K562 (cell line): ENCODE results near the gene STEAP2. TPM values are rescaled to one million over a fixed set of nuclear protein-coding genes. Genes with fewer than 3 reads are reported as not detected.

Experiments
- ATAC-seq: fragments of 200-7000 bp; cut with Tn5 transposase; 3 replicates; pipeline ENCODE4 v1.9.1; 2020; ENCODE audit warnings: moderate library complexity
- BruUV-seq: library from RNA; stranded (reverse); fragments of 400-500 nt; replicated peaks from 2 replicates; lab custom pipeline; 2021; lab: Mats Ljungman, UMichigan
- CTCF ChIA-PET: fragments of 300-600 bp; formaldehyde crosslinking; extraction: SDS; loops from one replicate; lab custom pipeline; 2021; ENCODE audit warnings: low intra/inter-chr PET ratio; lab: Yijun Ruan, JAX
- POLR2A ChIA-PET: fragments of 300-600, 350-650 bp; sonication (Branson Sonifier 250); formaldehyde crosslinking; extraction: SDS; loops from one replicate; lab custom pipeline; 2021; ENCODE audit warnings: antibody characterized with exemption, inconsistent platforms; lab: Yijun Ruan, JAX
- DNase-seq, 4 experiments: peaks; one replicate each; pipeline versions ENCODE4 v3.0.0 to v3.0.0-alpha.2; 2011 to 2018; ENCODE audit warnings: low spot score in 3 of 4, mixed read lengths in 3 of 4; ENCODE audit errors: extremely low read depth in 1 of 4
- FAIRE-seq: peaks from 2 replicates; lab custom pipeline; 2011; peaks lifted over from hg19 to GRCh38; lab: Jason Lieb, UNC
- H2AFZ ChIP-seq: 2 replicates; pipeline ENCODE4 v1.6.0; 2011; ENCODE audit warnings: low read depth, low read length, control low read depth, inconsistent platforms
- H3K27ac ChIP-seq: fragments of 200-600 bp; 3 replicates; pipeline ENCODE4 v1.8.0; 2011; ENCODE audit warnings: low read depth, mild to moderate bottlenecking, control low read depth, inconsistent platforms, low read length, moderate library complexity, mixed read lengths; ENCODE audit errors: extremely low read depth
- H3K27me3 ChIP-seq, 2 experiments: fragments of 300-600 bp in 1 of 2; 2 replicates in 1 of 2; 3 replicates in 1 of 2; pipeline versions ENCODE4 v1.6.0 to v1.8.0; 2011; ENCODE audit warnings: inconsistent platforms in 2 of 2, low read length in 2 of 2, mild to moderate bottlenecking in 1 of 2, mixed read lengths in 1 of 2, moderate library complexity in 1 of 2; ENCODE audit not compliant: control insufficient read depth in 2 of 2, insufficient read depth in 2 of 2
- H3K36me3 ChIP-seq: fragments of 300-600 bp; 3 replicates; pipeline ENCODE4 v1.8.0; 2011; ENCODE audit warnings: mild to moderate bottlenecking, low read length, inconsistent platforms; ENCODE audit not compliant: control insufficient read depth, insufficient read depth
- H3K4me1 ChIP-seq, 2 experiments: fragments of 200-600 bp in 1 of 2; replicated peaks in 1 of 2; 2 replicates in 1 of 2; 3 replicates in 1 of 2; pipeline versions ENCODE4 v1.5.1 to v1.8.0; 2011; ENCODE audit warnings: inconsistent platforms in 2 of 2, low read length in 2 of 2, mild to moderate bottlenecking in 1 of 2, mixed read lengths in 1 of 2, moderate library complexity in 1 of 2; ENCODE audit not compliant: control insufficient read depth in 2 of 2, insufficient read depth in 2 of 2
- H3K4me2 ChIP-seq: 2 replicates; pipeline ENCODE4 v1.6.1; 2011; ENCODE audit warnings: low read length, control low read depth, inconsistent platforms, mixed read lengths; ENCODE audit not compliant: insufficient read depth
- H3K4me3 ChIP-seq: fragments of 200-600 bp; sonication (generic), shearing (Covaris generic); 2 replicates; pipeline ENCODE4 v1.5.1; 2016; ENCODE audit warnings: control low read depth, inconsistent platforms
- H3K79me2 ChIP-seq: fragments of 200-600 bp; 3 replicates; pipeline ENCODE4 v1.8.0; 2011; ENCODE audit warnings: low read length, inconsistent platforms; ENCODE audit not compliant: control insufficient read depth, insufficient read depth
- H3K9ac ChIP-seq, 2 experiments: 2 replicates each; pipeline versions ENCODE4 v1.6.0 to v1.6.1; 2011; ENCODE audit warnings: low read depth in 2 of 2, low read length in 2 of 2, control low read depth in 1 of 2, inconsistent platforms in 1 of 2, mild to moderate bottlenecking in 1 of 2, mixed read lengths in 1 of 2; ENCODE audit not compliant: insufficient read depth in 1 of 2
- H3K9me1 ChIP-seq: one replicate; pipeline ENCODE4 v1.6.0; 2011; ENCODE audit warnings: inconsistent platforms, mild to moderate bottlenecking, low read length, moderate library complexity; ENCODE audit not compliant: control insufficient read depth, insufficient read depth
- H3K9me3 ChIP-seq: replicated peaks from 2 replicates; pipeline ENCODE4 v1.5.1; 2011; ENCODE audit warnings: low read depth, low read length, inconsistent platforms; ENCODE audit not compliant: control insufficient read depth, insufficient read depth
- H4K20me1 ChIP-seq: replicated peaks from 2 replicates; pipeline ENCODE4 v1.6.1; 2011; ENCODE audit warnings: low read length, inconsistent platforms, mixed read lengths; ENCODE audit not compliant: control insufficient read depth, insufficient read depth
- FOXP1 ChIP-seq: sonication (generic); formaldehyde crosslinking; IDR thresholded peaks from 2 replicates; pipeline ENCODE4 v1.8.0; 2022; ENCODE audit warnings: mild to moderate bottlenecking, missing genetic modification reagents
- GATAD2A ChIP-seq: fragments of 450-650 bp; IDR thresholded peaks from 2 replicates; pipeline ENCODE4 v1.6.1; 2017
- HMGN3 ChIP-seq: IDR thresholded peaks from 2 replicates; pipeline ENCODE4 v1.6.1; 2011; ENCODE audit warnings: borderline replicate concordance, low read depth, mild to moderate bottlenecking, mixed read lengths, low read length; ENCODE audit not compliant: insufficient read length; ENCODE audit errors: extremely low read depth
- HNRNPH1 ChIP-seq: fragments of 200-400 bp; formaldehyde crosslinking; optimal IDR thresholded peaks from 2 replicates; pipeline ENCODE3; 2017; ENCODE audit warnings: low read depth, mild to moderate bottlenecking, low read length, moderate library complexity
- ILF3 ChIP-seq: fragments of 450-650 bp; IDR thresholded peaks from 2 replicates; pipeline ENCODE4 v1.6.1; 2018; ENCODE audit warnings: antibody characterized with exemption, mild to moderate bottlenecking, moderate library complexity, borderline replicate concordance
- KLF6 ChIP-seq: fragments of 250-450 bp; sonication (Bioruptor Pico); IDR thresholded peaks from 2 replicates; pipeline ENCODE4 v1.4.0; 2020; ENCODE audit warnings: mild to moderate bottlenecking, moderate library complexity, borderline replicate concordance
- MAFF ChIP-seq: IDR thresholded peaks from 2 replicates; pipeline ENCODE4 v1.6.1; 2012; ENCODE audit warnings: low read length, improper control_type of control experiment
- NKRF ChIP-seq: fragments of 450-650 bp; IDR thresholded peaks from 2 replicates; pipeline ENCODE4 v1.6.1; 2016; ENCODE audit warnings: borderline replicate concordance
- SMAD4 ChIP-seq: fragments of 250-450 bp; sonication (Bioruptor Pico); conservative IDR thresholded peaks from 2 replicates; pipeline ENCODE4 v1.8.0; 2021; ENCODE audit warnings: inconsistent platforms, mild to moderate bottlenecking, moderate library complexity
- SRSF1 ChIP-seq: fragments of 200-400 bp; formaldehyde crosslinking; IDR thresholded peaks from 2 replicates; pipeline ENCODE4 v1.6.1; 2017; ENCODE audit warnings: mild to moderate bottlenecking, low read depth, low read length, moderate library complexity
- ZC3H11A ChIP-seq: IDR thresholded peaks from 2 replicates; pipeline ENCODE4 v1.6.1; 2012; ENCODE audit warnings: low read depth, low read length, improper control_type of control experiment
- ZNF589 ChIP-seq: fragments of 200-800 bp; sonication (Bioruptor generic); IDR thresholded peaks from 2 replicates; pipeline ENCODE4 v1.6.1; 2016; ENCODE audit warnings: low read depth, missing genetic modification characterization, missing compliant biosample characterization
- WGBS: fragments of 100-300 bp; shearing (Covaris generic); methylation state at CpG from one replicate; pipeline ENCODE4 v1.1.6; 2016; ENCODE audit warnings: low coverage, mixed read lengths; ENCODE audit not compliant: insufficient coverage; ENCODE audit errors: missing lambda C conversion rate; 5-methylcytosine and 5-hydroxymethylcytosine counted together
- in situ Hi-C: fragments of 300-500 bp; cut with MboI; formaldehyde crosslinking; loops from 4 replicates; pipeline ENCODE4 v1.15.0; 2018; ENCODE audit warnings: inconsistent platforms, mixed read lengths
- intact Hi-C: fragments of 100-400 bp; cut with micrococcal nuclease; formaldehyde crosslinking; loops from 2 replicates; pipeline ENCODE4 v1.14.2; 2022
- polyA plus RNA-seq, 8 experiments: library from polyadenylated mRNA; depleted of rRNA in 4 of 8; stranded (reverse) in 5 of 8; unstranded in 3 of 8; fragments of >200 nt; fragmentation: Nextera tagmentation in 2 of 8; fragmentation: Illumina TruSeq in 1 of 8; extraction: Ambion mirVana in 2 of 8; extraction: Trizol in 1 of 8; gene quantifications; 2 replicates each; pipeline versions ENCODE4 v1.2.1 to v1.2.3, GENCODE V29; 2011 to 2014; ENCODE audit warnings: inconsistent platforms in 1 of 8, missing spikeins in 1 of 8
- total RNA-seq, 7 experiments: library from RNA; depleted of rRNA in 6 of 7; stranded (reverse); fragments of >200 nt in 6 of 7; fragmentation: Illumina TruSeq in 2 of 7; extraction: Trizol in 2 of 7; gene quantifications; 2 replicates each; pipeline versions ENCODE4 v1.2.1 to v1.2.3, GENCODE V29; 2011 to 2021; ENCODE audit warnings: low replicate concordance in 1 of 7
- TF ChIP-seq, protein P1 (sequence below), 2 experiments: fragments of 200-800 bp in 1 of 2; sonication (Bioruptor generic) in 1 of 2; sonication (generic) in 1 of 2; formaldehyde crosslinking in 1 of 2; IDR thresholded peaks in 1 of 2; conservative IDR thresholded peaks in 1 of 2; 2 replicates each; pipeline versions ENCODE4 v1.5.0 to v1.6.1; 2016 to 2020; ENCODE audit warnings: missing compliant biosample characterization in 1 of 2, missing genetic modification characterization in 1 of 2, missing genetic modification reagents in 1 of 2

Gene STEAP2
- total and polyA plus RNA-seq, 9 of the 15 experiments (the other 6 are each of a cell fraction or from before 2014, with no cell fraction given), result 0.02 to 0.03 TPM; not detected in 7

DNA sequence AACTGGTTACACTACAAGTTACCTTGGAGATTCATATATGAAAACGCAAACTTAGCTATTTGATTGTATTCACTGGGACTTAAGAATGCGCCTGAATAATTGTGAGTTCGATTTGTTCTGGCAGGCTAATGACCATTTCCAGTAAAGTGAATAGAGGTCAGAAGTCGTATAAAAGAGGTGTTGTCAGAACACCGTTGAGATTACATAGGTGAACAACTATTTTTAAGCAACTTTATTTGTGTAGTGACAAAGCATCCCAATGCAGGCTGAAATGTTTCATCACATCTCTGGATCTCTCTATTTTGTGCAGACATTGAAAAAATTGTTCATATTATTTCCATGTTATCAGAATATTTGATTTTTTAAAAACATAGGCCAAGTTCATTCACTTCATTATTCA, 48.0 kb upstream of the STEAP2 start:
- Histone ChIP-seq H3K9ac (no peak overlapping the region), H4K20me1 (no peaks in the 10 kb centered on the region), H3K4me1 (no peaks in the 10 kb centered on the region), H3K4me2 (no peak overlapping the region), H3K9me1 (no peaks in the 10 kb centered on the region), H3K4me3 (no peak overlapping the region), H3K27ac (no peak overlapping the region), H3K79me2 (no peaks in the 10 kb centered on the region), H3K27me3 (no peaks in the 10 kb centered on the region), H2AFZ (no peak overlapping the region), H3K9me3 (no peaks in the 10 kb centered on the region), H3K36me3 (no peaks in the 10 kb centered on the region)
- intact Hi-C loops, result no loop called here
- WGBS, result 18% methylated on average over 5 of the region's 5 CpGs
- no TSS peak for BruUV-seq
- no peak for ATAC-seq
- in situ Hi-C loops, result no loop called here
- no peak for DNase-seq
- TF ChIP-seq HMGN3 (no peak), SMAD4 (CRISPR knock-in tag) (no peak), SRSF1 (no peak), FOXP1 (CRISPR knock-in tag) (no peak), HNRNPH1 (no peak), KLF6 (CRISPR knock-in tag) (no peak), NKRF (no peak), ILF3 (no peak), MAFF (no peak), ZNF589 (CRISPR knock-in tag) (no peak), ZC3H11A (no peak), GATAD2A (no peak)
- TF ChIP-seq, protein P1, sequence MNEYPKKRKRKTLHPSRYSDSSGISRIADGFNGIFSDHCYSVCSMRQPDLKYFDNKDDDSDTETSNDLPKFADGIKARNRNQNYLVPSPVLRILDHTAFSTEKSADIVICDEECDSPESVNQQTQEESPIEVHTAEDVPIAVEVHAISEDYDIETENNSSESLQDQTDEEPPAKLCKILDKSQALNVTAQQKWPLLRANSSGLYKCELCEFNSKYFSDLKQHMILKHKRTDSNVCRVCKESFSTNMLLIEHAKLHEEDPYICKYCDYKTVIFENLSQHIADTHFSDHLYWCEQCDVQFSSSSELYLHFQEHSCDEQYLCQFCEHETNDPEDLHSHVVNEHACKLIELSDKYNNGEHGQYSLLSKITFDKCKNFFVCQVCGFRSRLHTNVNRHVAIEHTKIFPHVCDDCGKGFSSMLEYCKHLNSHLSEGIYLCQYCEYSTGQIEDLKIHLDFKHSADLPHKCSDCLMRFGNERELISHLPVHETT (CRISPR knock-in tag; conservative IDR thresholded peaks at IDR 0.05 in 1 of 2, IDR thresholded peaks at IDR 0.05 in 1 of 2), result no peak
- CTCF ChIA-PET, result no interaction called here
- no peak for FAIRE-seq
- POLR2A ChIA-PET, result no interaction called here
